Ishikawa (cell line): ENCODE data around the gene CLIP4.

Experiments
- CEBPB ChIP-seq: IDR thresholded peaks from 2 replicates; pipeline ENCODE4 v1.6.1; 2012
- CREB1 ChIP-seq: IDR thresholded peaks from 2 replicates; pipeline ENCODE4 v1.6.1; 2012; ENCODE audit warnings: low read depth
- EGR1 ChIP-seq: IDR thresholded peaks from 2 replicates; pipeline ENCODE4 v1.6.1; 2012
- EP300 ChIP-seq: IDR thresholded peaks from 2 replicates; pipeline ENCODE4 v1.6.1; 2012; ENCODE audit warnings: borderline replicate concordance
- FOXM1 ChIP-seq: IDR thresholded peaks from 2 replicates; pipeline ENCODE4 v1.6.1; 2012; ENCODE audit warnings: low read depth, borderline replicate concordance
- NFIC ChIP-seq: IDR thresholded peaks from 2 replicates; pipeline ENCODE4 v1.6.1; 2012
- RAD21 ChIP-seq: IDR thresholded peaks from 2 replicates; pipeline ENCODE4 v1.6.1; 2012; ENCODE audit warnings: low read depth
- TAF1 ChIP-seq: IDR thresholded peaks from 2 replicates; pipeline ENCODE4 v1.6.1; 2012; ENCODE audit warnings: low read depth, mild to moderate bottlenecking
- TCF12 ChIP-seq: IDR thresholded peaks from 2 replicates; pipeline ENCODE4 v1.6.1; 2012; ENCODE audit warnings: low read depth
- TEAD4 ChIP-seq: IDR thresholded peaks from 2 replicates; pipeline ENCODE4 v1.6.1; 2012
- YY1 ChIP-seq: IDR thresholded peaks from 2 replicates; pipeline ENCODE4 v1.6.1; 2012; ENCODE audit warnings: low read depth
- ZBTB7A ChIP-seq: IDR thresholded peaks from 2 replicates; pipeline ENCODE4 v1.6.1; 2012; ENCODE audit warnings: low read depth
- TF ChIP-seq, protein P1 (sequence below): IDR thresholded peaks from 2 replicates; pipeline ENCODE4 v1.6.1; 2012
- TF ChIP-seq, protein P2 (sequence below): IDR thresholded peaks from 2 replicates; pipeline ENCODE4 v1.6.1; 2012; ENCODE audit warnings: low read depth, mild to moderate bottlenecking
- TF ChIP-seq, protein P3 (sequence below): IDR thresholded peaks from 2 replicates; pipeline ENCODE4 v1.6.1; 2012

CLIP4 gene

DNA sequence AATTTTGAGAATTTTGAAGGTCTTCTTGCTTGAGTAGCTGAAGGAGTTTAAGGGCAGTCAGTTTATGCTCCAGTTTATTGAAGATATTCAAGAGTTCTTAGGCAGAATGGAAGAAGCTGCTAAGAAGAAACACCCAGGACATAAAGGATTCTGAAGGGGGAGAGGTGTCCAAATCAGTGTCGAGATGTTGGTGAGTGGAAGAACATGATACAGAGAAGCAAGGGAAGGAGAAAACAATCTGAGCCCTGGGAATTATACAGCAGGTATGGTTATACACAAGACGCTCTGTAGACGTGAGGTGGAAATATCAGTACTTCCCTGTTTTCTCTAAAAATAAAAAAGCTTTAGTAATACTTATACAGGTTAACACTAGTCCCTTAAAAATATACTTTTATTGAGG is 60.1 kb downstream of the CLIP4 start:
- TF ChIP-seq RAD21 (no peak), YY1 (no peak), TCF12 (no peak), NFIC (no peak), ZBTB7A (no peak), EGR1 (no peak)
- TF ChIP-seq, protein P1, sequence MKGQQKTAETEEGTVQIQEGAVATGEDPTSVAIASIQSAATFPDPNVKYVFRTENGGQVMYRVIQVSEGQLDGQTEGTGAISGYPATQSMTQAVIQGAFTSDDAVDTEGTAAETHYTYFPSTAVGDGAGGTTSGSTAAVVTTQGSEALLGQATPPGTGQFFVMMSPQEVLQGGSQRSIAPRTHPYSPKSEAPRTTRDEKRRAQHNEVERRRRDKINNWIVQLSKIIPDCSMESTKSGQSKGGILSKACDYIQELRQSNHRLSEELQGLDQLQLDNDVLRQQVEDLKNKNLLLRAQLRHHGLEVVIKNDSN: no peak
- TF ChIP-seq, protein P2, sequence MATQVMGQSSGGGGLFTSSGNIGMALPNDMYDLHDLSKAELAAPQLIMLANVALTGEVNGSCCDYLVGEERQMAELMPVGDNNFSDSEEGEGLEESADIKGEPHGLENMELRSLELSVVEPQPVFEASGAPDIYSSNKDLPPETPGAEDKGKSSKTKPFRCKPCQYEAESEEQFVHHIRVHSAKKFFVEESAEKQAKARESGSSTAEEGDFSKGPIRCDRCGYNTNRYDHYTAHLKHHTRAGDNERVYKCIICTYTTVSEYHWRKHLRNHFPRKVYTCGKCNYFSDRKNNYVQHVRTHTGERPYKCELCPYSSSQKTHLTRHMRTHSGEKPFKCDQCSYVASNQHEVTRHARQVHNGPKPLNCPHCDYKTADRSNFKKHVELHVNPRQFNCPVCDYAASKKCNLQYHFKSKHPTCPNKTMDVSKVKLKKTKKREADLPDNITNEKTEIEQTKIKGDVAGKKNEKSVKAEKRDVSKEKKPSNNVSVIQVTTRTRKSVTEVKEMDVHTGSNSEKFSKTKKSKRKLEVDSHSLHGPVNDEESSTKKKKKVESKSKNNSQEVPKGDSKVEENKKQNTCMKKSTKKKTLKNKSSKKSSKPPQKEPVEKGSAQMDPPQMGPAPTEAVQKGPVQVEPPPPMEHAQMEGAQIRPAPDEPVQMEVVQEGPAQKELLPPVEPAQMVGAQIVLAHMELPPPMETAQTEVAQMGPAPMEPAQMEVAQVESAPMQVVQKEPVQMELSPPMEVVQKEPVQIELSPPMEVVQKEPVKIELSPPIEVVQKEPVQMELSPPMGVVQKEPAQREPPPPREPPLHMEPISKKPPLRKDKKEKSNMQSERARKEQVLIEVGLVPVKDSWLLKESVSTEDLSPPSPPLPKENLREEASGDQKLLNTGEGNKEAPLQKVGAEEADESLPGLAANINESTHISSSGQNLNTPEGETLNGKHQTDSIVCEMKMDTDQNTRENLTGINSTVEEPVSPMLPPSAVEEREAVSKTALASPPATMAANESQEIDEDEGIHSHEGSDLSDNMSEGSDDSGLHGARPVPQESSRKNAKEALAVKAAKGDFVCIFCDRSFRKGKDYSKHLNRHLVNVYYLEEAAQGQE: no peak
- TF ChIP-seq, protein P3, sequence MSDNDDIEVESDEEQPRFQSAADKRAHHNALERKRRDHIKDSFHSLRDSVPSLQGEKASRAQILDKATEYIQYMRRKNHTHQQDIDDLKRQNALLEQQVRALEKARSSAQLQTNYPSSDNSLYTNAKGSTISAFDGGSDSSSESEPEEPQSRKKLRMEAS: no peak

DNA sequence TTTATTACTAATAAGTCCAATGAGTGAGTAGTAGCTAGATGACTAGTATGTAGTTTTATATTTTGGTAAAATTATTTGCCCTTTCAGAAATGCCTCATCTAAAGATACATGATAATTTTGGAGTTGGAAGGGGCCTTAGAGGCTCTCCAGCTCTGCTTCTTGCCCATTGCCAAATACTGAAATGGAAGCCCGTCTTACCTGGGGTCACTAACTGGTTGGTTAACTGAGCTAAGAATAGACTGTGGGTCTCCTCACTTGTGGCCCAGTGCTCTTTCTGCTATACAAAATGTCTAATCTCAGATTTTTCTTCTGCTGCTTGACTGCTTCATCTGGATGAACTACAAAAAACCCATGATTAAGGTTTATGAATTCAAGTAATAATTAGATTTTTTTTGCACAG is 67.1 kb downstream of the CLIP4 start:
- no peak for TF ChIP-seq FOXM1
- no peak for TF ChIP-seq TCF12
- TF ChIP-seq YY1: no peak
- no peak for TF ChIP-seq EP300
- TF ChIP-seq, protein P1: no peak
- no peak for TF ChIP-seq EGR1
- TF ChIP-seq ZBTB7A: no peak
- no peak for TF ChIP-seq CREB1
- TF ChIP-seq RAD21: no peak
- no peak for TF ChIP-seq TEAD4
- no peak for TF ChIP-seq CEBPB
- no peak for TF ChIP-seq TAF1
- TF ChIP-seq, protein P3: no peak
- TF ChIP-seq, protein P2: no peak
- no peak for TF ChIP-seq NFIC

DNA sequence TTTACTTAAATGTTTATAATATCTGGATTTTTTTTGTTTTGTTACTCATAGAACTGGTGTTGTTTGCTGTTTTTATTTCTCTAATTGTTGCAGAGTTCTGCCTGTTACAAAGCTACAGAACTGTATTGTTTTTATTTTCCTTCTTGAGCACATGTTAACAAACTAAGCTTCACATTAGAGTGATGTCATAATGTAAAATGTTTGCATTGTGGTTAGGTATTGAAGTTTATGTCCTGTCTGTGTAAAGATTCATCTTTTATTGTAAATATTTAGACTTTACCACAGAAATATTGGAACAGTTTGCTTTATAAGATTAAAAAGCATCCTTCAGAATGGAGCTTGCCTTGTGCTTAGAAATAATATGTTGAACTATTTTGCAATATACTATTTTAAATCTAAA is 67.7 kb downstream of the CLIP4 start:
- TF ChIP-seq, protein P3: no peak
- TF ChIP-seq EGR1 (no peak), TEAD4 (no peak), FOXM1 (no peak), TAF1 (no peak), ZBTB7A (no peak), CREB1 (no peak), TCF12 (no peak), CEBPB (no peak), RAD21 (no peak), EP300 (no peak), YY1 (no peak)
- TF ChIP-seq, protein P1: no peak
- TF ChIP-seq, protein P2: no peak

DNA sequence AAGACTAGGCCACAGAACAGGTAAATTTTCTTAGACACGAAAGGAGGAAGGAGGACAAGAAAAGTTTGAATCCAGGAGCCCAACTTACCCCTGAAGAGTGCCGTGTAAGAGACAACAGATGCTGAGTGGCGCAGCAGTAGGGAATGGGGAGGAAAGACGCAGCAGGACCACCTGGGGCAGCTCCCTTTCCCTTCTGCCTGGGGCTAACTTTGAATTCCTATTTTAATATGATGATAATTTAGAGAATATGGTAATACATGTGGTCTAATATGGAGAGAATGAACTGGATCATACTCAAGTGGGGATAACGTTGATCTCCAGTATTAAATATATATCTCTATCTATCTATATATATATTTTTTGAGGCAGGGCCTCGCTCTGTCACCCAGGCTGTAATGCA is 69.3 kb downstream of the CLIP4 start:
- TF ChIP-seq FOXM1: no peak
- TF ChIP-seq ZBTB7A: no peak
- TF ChIP-seq, protein P3: no peak
- no peak for TF ChIP-seq TCF12
- TF ChIP-seq, protein P1: no peak
- no peak for TF ChIP-seq CREB1
- no peak for TF ChIP-seq EP300
- TF ChIP-seq EGR1: no peak
- no peak for TF ChIP-seq YY1
- no peak for TF ChIP-seq NFIC
- no peak for TF ChIP-seq RAD21
